ENCODE results near the gene RNF44. TPM values are rescaled to one million over a fixed set of nuclear protein-coding genes. Genes with fewer than 3 reads are reported as not detected.

RNF44 gene
- total and polyA plus RNA-seq, 7 experiments from 2014 or later = 3.3 to 305 (median 260) TPM

DNA sequence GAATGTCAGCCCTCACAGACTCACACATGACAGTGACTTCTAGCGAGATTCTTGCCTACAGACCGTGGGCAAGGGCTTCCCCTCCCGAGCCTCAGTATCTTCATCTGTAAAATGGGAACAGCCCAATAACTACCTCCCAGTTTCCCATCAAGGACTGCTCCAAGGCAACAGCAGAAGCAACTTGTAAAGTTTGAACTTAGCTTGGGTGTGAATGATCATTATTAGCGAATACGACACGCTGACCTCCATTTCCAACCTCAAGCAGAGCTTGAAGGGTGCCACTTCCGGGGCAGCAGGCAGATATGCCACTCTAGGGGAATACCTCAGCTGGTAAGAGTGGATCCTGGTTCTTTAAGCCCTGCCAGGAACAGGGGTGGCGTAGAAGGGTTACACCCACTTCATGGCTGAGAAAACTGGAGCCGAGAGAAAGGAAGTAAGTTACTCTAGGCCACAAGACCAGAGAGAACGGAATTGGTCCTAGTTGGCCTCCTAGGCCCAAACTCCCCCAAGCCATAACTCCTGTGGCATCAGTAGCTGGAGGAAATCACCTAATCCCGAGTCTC lies 2.0 kb downstream of the RNF44 start:
- Mint-ChIP-seq H3K36me3 (peaks cover 7 to 31% (median 11%) of the 10 kb centered on the region in 5 donors), H3K27ac (peak overlapping the region; percentile 88 to 100 (median 99)), H3K4me1 (peaks cover 40 to 61% (median 58%) of the 10 kb centered on the region in 7 donors), H3K9me3 (peaks cover 0 to 8% (median 0%) of the 10 kb centered on the region in 11 donors), H3K4me3 (peak overlapping the region; percentile 96 to 100 (median 99)), H3K27me3 (no peaks in the 10 kb centered on the region)
- DNase-seq (peak in 6 of 9 donors; percentile 27 to 51 (median 38)), ATAC-seq (no peak)
- Histone ChIP-seq H3K36me3 (ENCODE audit: control insufficient read depth in 2 of 3, insufficient read depth in 3 of 3, low read length in 3 of 3) (peaks cover 0 to 35% (median 4%) of the 10 kb centered on the region in 3 experiments), H3K27me3 (ENCODE audit: control insufficient read depth in 2 of 2, insufficient read depth in 2 of 2, low read length in 2 of 2) (no peaks in the 10 kb centered on the region), H3K27ac (ENCODE audit: low read depth, low read length) (peak overlapping the region; percentile 96), H3K4me3 (ENCODE audit: low read length) (peak overlapping the region; percentile 100), H3K4me1 (ENCODE audit: control insufficient read depth in 2 of 2, insufficient read depth in 2 of 2, low read length in 2 of 2) (peaks cover 65 to 68% of the 10 kb centered on the region in 2 donors), H3K9me3 (ENCODE audit: control insufficient read depth in 2 of 3, low read length in 3 of 3) (no peaks in the 10 kb centered on the region)
- CTCF ChIA-PET = interaction anchor here (0.7 to 2.1 kb wide), 7 partner anchors 20 to 147 kb away, joined by 3 to 6 read pairs (median 3); no protein-coding TSS in a partner anchor
- intact Hi-C loops (cut with micrococcal nuclease) = loop anchor here (1.0 to 10.0 kb wide), 9 partner anchors 8 to 1013 kb away; partner anchors contain the start of genes HRH2 (in 2 of the 2), GRK6 (in 1 of the 2), LMAN2 (in 1 of the 2) and NSD1 (in 1 of the 2)
- POLR2A ChIA-PET = interaction anchor here (0.8 to 15.9 kb wide), 20 partner anchors 5 to 891 kb away, joined by 3 to 251 read pairs (median 4); partner anchors contain the start of genes CDHR2, FAF2, KIAA1191 and RNF44

DNA sequence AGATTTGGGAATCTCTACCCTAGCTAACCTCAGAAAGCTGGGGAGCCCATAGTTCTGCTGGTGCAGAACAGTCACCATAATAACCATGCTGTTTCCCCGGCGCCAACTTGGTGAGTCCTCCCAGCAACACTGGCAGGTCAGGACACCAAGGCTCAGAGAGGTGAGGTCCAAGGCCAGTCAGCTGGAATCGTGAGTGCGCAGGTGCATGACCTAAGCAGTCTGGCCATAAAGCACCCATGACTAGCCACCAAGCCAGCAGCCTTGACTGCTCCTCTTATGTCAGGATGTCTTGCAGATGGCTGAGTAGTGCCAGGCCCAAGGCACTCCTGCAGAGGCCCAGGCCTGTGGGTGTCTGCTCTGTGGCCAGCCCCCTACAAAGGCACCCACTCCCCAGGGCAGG lies 2.6 kb downstream of the RNF44 start:
- Mint-ChIP-seq H3K27ac (peak overlapping the region; percentile 88 to 100 (median 99)), H3K36me3 (peaks cover 10 to 34% (median 15%) of the 10 kb centered on the region in 5 donors), H3K27me3 (no peaks in the 10 kb centered on the region), H3K4me3 (peak overlapping the region; percentile 96 to 100 (median 99)), H3K9me3 (peaks cover 0 to 8% (median 0%) of the 10 kb centered on the region in 11 donors), H3K4me1 (peaks cover 38 to 59% (median 56%) of the 10 kb centered on the region in 7 donors)
- H3K4me1 ChIP-seq (ENCODE audit: control insufficient read depth in 2 of 2, insufficient read depth in 2 of 2, low read length in 2 of 2) = peaks cover 62 to 64% of the 10 kb centered on the region in 2 donors
- H3K27me3 ChIP-seq (ENCODE audit: control insufficient read depth in 2 of 2, insufficient read depth in 2 of 2, low read length in 2 of 2) = no peaks in the 10 kb centered on the region
- ATAC-seq (no peak), DNase-seq (no peak)
- no peaks in the 10 kb centered on the region for H3K9me3 ChIP-seq (ENCODE audit: control insufficient read depth in 2 of 3, low read length in 3 of 3)
- ChIA-PET CTCF (interaction anchor here (1.0 to 2.1 kb wide), 4 partner anchors 9 to 87 kb away, joined by 3 to 14 read pairs (median 6); partner anchors contain the start of gene FAF2), POLR2A (interaction anchor here (0.8 to 15.9 kb wide), 19 partner anchors 6 to 891 kb away, joined by 3 to 251 read pairs (median 6); partner anchors contain the start of genes CDHR2, FAF2, KIAA1191 and RNF44)
- H3K4me3 ChIP-seq (ENCODE audit: low read length) = peak overlapping the region; percentile 100
- intact Hi-C loops (cut with micrococcal nuclease) = loop anchor here (1.0 to 10.0 kb wide), 9 partner anchors 9 to 1012 kb away; partner anchors contain the start of genes HRH2 (in 2 of the 2), GRK6 (in 1 of the 2), LMAN2 (in 1 of the 2) and NSD1 (in 1 of the 2)
- peaks cover 2 to 37% (median 5%) of the 10 kb centered on the region in 3 experiments for H3K36me3 ChIP-seq (ENCODE audit: control insufficient read depth in 2 of 3, insufficient read depth in 3 of 3, low read length in 3 of 3)
- H3K27ac ChIP-seq (ENCODE audit: low read depth, low read length) = peak overlapping the region; percentile 96

DNA sequence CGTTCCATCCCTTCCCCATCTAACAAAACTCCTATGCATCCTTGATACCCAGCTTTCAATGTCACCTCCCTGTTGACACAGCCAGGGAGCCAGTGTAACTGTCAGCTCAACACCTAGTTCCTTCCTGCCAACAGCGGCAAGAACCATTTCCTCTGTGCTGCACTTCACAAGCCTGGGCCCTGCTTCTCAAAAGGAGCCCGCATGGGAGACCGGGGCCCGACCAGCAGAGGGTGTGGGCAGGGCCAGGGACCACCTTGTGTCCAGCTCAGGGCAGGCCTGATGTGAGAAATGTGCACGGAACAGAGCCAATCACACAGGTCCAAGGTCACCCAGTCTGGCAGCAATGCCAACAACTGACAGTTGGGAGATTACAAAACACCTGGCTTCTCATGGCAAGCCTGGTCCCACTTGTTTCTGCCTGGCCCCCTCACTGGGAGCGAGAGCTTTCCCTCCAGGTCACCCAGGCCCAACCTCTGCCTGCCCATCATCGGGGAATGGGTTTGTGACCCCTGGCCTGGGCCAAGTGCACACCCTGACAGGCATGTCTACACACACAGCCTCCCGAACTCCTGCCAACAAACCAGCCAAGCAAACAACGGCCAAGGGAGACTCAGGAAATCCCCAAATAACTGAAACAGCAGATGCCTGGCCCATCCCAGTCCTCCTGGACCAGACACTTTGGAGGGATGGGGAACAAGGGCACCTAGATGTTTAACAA lies 3.1 kb downstream of the RNF44 start:
- ATAC-seq (no peak), DNase-seq (peak in 8 of 9 donors; percentile 42 to 69 (median 60))
- intact Hi-C loops (cut with micrococcal nuclease) = loop anchor here (1.0 to 10.0 kb wide), 4 partner anchors 9 to 879 kb away; partner anchors contain the start of genes HRH2 (in 1 of the 2), PRELID1 (in 1 of the 2) and RAB24 (in 1 of the 2)
- Mint-ChIP-seq H3K27ac (peak overlapping the region; percentile 88 to 100 (median 99)), H3K9me3 (peaks cover 0 to 8% (median 0%) of the 10 kb centered on the region in 11 donors), H3K36me3 (peaks cover 10 to 38% (median 15%) of the 10 kb centered on the region in 5 donors), H3K4me1 (peaks cover 41 to 59% (median 52%) of the 10 kb centered on the region in 7 donors), H3K4me3 (peak overlapping the region; percentile 96 to 100 (median 99)), H3K27me3 (no peaks in the 10 kb centered on the region)
- Histone ChIP-seq H3K27ac (ENCODE audit: low read depth, low read length) (peak overlapping the region; percentile 96), H3K27me3 (ENCODE audit: control insufficient read depth in 2 of 2, insufficient read depth in 2 of 2, low read length in 2 of 2) (no peaks in the 10 kb centered on the region), H3K4me1 (ENCODE audit: control insufficient read depth in 2 of 2, insufficient read depth in 2 of 2, low read length in 2 of 2) (peaks cover 64% of the 10 kb centered on the region in 2 donors), H3K36me3 (ENCODE audit: control insufficient read depth in 2 of 3, insufficient read depth in 3 of 3, low read length in 3 of 3) (peaks cover 7 to 43% (median 11%) of the 10 kb centered on the region in 3 experiments), H3K9me3 (ENCODE audit: control insufficient read depth in 2 of 3, low read length in 3 of 3) (no peaks in the 10 kb centered on the region), H3K4me3 (ENCODE audit: low read length) (peak overlapping the region; percentile 100)
- CTCF ChIA-PET = interaction anchor here (0.5 to 2.1 kb wide), 6 partner anchors 9 to 919 kb away, joined by 3 to 14 read pairs (median 4); partner anchors contain the start of gene FAF2
- POLR2A ChIA-PET = interaction anchor here (0.6 to 15.9 kb wide), 13 partner anchors 6 to 172 kb away, joined by 3 to 251 read pairs (median 6); partner anchors contain the start of genes CDHR2, FAF2, KIAA1191 and RNF44

DNA sequence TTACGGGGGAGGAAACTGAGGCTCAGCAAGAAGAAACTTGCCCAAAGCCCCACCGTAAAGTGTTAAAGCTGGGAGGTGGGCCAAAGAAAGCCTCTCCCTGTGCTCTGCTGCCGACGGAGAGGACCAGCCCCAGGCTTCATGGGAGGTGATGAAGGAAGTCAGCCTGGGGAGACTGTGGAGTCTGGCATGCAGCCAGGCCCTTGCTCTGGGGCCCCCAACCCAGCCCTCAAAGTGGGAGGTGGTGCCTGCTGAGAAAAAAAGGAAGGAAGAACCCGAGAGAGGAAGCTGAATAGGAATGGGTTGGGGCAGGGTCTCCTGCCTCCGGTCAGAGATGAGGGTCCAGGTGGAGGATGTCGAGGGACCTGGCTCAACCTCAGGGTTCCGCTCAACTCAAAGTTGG lies 3.8 kb downstream of the RNF44 start:
- Histone ChIP-seq H3K27me3 (ENCODE audit: control insufficient read depth in 2 of 2, insufficient read depth in 2 of 2, low read length in 2 of 2) (no peaks in the 10 kb centered on the region), H3K27ac (ENCODE audit: low read depth, low read length) (peak overlapping the region; percentile 96), H3K9me3 (ENCODE audit: control insufficient read depth in 2 of 3, low read length in 3 of 3) (no peaks in the 10 kb centered on the region), H3K4me3 (ENCODE audit: low read length) (peak overlapping the region; percentile 100), H3K36me3 (ENCODE audit: control insufficient read depth in 2 of 3, insufficient read depth in 3 of 3, low read length in 3 of 3) (peaks cover 10 to 49% (median 15%) of the 10 kb centered on the region in 3 experiments), H3K4me1 (ENCODE audit: control insufficient read depth in 2 of 2, insufficient read depth in 2 of 2, low read length in 2 of 2) (peaks cover 60 to 63% of the 10 kb centered on the region in 2 donors)
- H3K27ac Mint-ChIP-seq = peak overlapping the region; percentile 88 to 100 (median 99)
- no peak for ATAC-seq
- POLR2A ChIA-PET = interaction anchor here (0.6 to 15.9 kb wide), 11 partner anchors 7 to 172 kb away, joined by 3 to 251 read pairs (median 6); partner anchors contain the start of genes CDHR2, FAF2, KIAA1191 and RNF44
- peaks cover 10 to 39% (median 15%) of the 10 kb centered on the region in 5 donors for H3K36me3 Mint-ChIP-seq
- peaks cover 0 to 8% (median 0%) of the 10 kb centered on the region in 11 donors for H3K9me3 Mint-ChIP-seq
- DNase-seq = peak in 1 of 9 donors; percentile 23
- intact Hi-C loops (cut with micrococcal nuclease) = loop anchor here in 1 of 2 donors (10.0 kb wide), 2 partner anchors 771 to 879 kb away; partner anchors contain the start of genes HRH2, PRELID1 and RAB24
- peak overlapping the region; percentile 96 to 100 (median 99) for H3K4me3 Mint-ChIP-seq
- no peaks in the 10 kb centered on the region for H3K27me3 Mint-ChIP-seq
- H3K4me1 Mint-ChIP-seq = peaks cover 38 to 56% (median 48%) of the 10 kb centered on the region in 7 donors
- CTCF ChIA-PET = interaction anchor here (1.0 to 1.5 kb wide), 3 partner anchors 10 to 86 kb away, joined by 3 to 14 read pairs (median 5); partner anchors contain the start of gene FAF2

DNA sequence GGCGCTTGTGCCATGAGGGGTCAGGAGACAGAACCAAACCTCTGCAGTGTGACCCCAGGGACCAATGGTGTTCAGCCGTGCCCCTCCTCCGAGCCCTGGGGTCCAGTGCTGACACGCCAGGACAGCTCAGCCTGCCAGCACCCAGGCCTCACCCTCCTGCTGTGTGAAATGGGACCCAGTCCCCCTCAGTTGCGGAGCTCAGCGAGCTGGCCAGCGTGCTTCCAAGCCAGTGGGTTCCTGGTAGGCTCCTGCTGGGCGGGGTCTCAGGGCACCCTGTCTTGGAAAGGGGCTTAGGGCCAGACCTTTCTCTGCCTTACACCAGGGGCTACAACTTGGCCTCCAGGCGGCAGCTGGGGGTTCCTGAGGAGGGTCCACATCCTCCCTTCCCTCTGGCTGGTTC lies 4.4 kb downstream of the RNF44 start:
- H3K27ac ChIP-seq (ENCODE audit: low read depth, low read length) = peak overlapping the region; percentile 96
- Mint-ChIP-seq H3K27me3 (no peaks in the 10 kb centered on the region), H3K36me3 (peaks cover 10 to 39% (median 16%) of the 10 kb centered on the region in 5 donors), H3K4me3 (peak overlapping the region; percentile 96 to 100 (median 99)), H3K27ac (peak overlapping the region in 6 of 9 donors; percentile 88 to 100 (median 99)), H3K9me3 (peaks cover 0 to 8% (median 0%) of the 10 kb centered on the region in 11 donors), H3K4me1 (peaks cover 32 to 56% (median 45%) of the 10 kb centered on the region in 7 donors)
- ChIA-PET CTCF (no interaction called here), POLR2A (interaction anchor here (1.0 to 15.9 kb wide), 4 partner anchors 8 to 36 kb away, joined by 3 to 251 read pairs (median 65); partner anchors contain the start of genes CDHR2 and RNF44)
- peaks cover 14 to 55% (median 15%) of the 10 kb centered on the region in 3 experiments for H3K36me3 ChIP-seq (ENCODE audit: control insufficient read depth in 2 of 3, insufficient read depth in 3 of 3, low read length in 3 of 3)
- no peaks in the 10 kb centered on the region for H3K27me3 ChIP-seq (ENCODE audit: control insufficient read depth in 2 of 2, insufficient read depth in 2 of 2, low read length in 2 of 2)
- intact Hi-C loops (cut with micrococcal nuclease) = loop anchor here in 1 of 2 donors (10.0 kb wide), 2 partner anchors 772 to 878 kb away; partner anchors contain the start of genes HRH2, PRELID1 and RAB24
- H3K4me1 ChIP-seq (ENCODE audit: control insufficient read depth in 2 of 2, insufficient read depth in 2 of 2, low read length in 2 of 2) = peaks cover 55 to 59% of the 10 kb centered on the region in 2 donors
- ATAC-seq (no peak), DNase-seq (no peak)
- no peaks in the 10 kb centered on the region for H3K9me3 ChIP-seq (ENCODE audit: control insufficient read depth in 2 of 3, low read length in 3 of 3)
- peak overlapping the region; percentile 100 for H3K4me3 ChIP-seq (ENCODE audit: low read length)
